GM18505 (cell line): Measurements from ENCODE around the gene CLIC3.

Source experiments
- ATAC-seq: cut with Tn5 transposase; IDR thresholded peaks from one replicate; pipeline ENCODE4 v1.9.1; 2021; ENCODE audit not compliant: unreplicated experiment
- POLR2A ChIP-seq: IDR thresholded peaks from 4 replicates; pipeline ENCODE4 v1.6.1; 2011; ENCODE audit warnings: borderline replicate concordance; ENCODE audit not compliant: insufficient read depth, insufficient read length; ENCODE audit errors: extremely low read depth

Gene CLIC3

GRCh38 chr9:137027369-137028262 lies 31.2 kb upstream of the CLIC3 start, which contains the start of gene ABCA2:
ABCA2 (minus strand) TSS chr9:137028237; CDS start chr9:137028140, 97 bp downstream.
- no peak for ATAC-seq
- no peak for TF ChIP-seq POLR2A

GRCh38 chr9:137026828-137027227 lies 30.5 kb upstream of the CLIC3 start:
- TF ChIP-seq POLR2A = no peak
- no peak for ATAC-seq

- no peak for ATAC-seq
- TF ChIP-seq POLR2A = no peak
These were observed 30.0 kb upstream of the CLIC3 start for GRCh38 chr9:137026384-137026783.

- ATAC-seq = no peak
- TF ChIP-seq POLR2A = no peak
These were observed 29.2 kb upstream of the CLIC3 start for GRCh38 chr9:137025517-137025966.

GRCh38 chr9:137023583-137023991 lies 27.2 kb upstream of the CLIC3 start:
- TF ChIP-seq POLR2A = no peak
- ATAC-seq = no peak

- ATAC-seq = no peak
- TF ChIP-seq POLR2A = no peak
These were observed 26.8 kb upstream of the CLIC3 start for GRCh38 chr9:137023157-137023556.

GRCh38 chr9:137022662-137023008 lies 26.3 kb upstream of the CLIC3 start:
- ATAC-seq = no peak
- no peak for TF ChIP-seq POLR2A

- TF ChIP-seq POLR2A = no peak
- ATAC-seq = no peak
These were observed 25.8 kb upstream of the CLIC3 start for GRCh38 chr9:137021979-137022661.

GRCh38 chr9:137021568-137021978 lies 25.2 kb upstream of the CLIC3 start:
- TF ChIP-seq POLR2A = no peak
- ATAC-seq = no peak

GRCh38 chr9:137020771-137021567 lies 24.6 kb upstream of the CLIC3 start:
- no peak for ATAC-seq
- TF ChIP-seq POLR2A = no peak

- TF ChIP-seq POLR2A = no peak
- ATAC-seq = no peak
These were observed 23.7 kb upstream of the CLIC3 start for GRCh38 chr9:137019891-137020683.

GRCh38 chr9:137018761-137019559 lies 22.6 kb upstream of the CLIC3 start:
- TF ChIP-seq POLR2A = no peak
- no peak for ATAC-seq
